Mucosa of gallbladder (tissue), 1 donor: ENCODE data around the gene ANKLE1. TPM values are rescaled to one million over a fixed set of nuclear protein-coding genes. Genes with fewer than 3 reads are reported as not detected.
"Not testable (repeated sequence)": the region's sequence is repeated elsewhere in the genome, so short reads cannot be mapped to it uniquely, and the experiment has no call there.

Experiments
- DNase-seq: peaks from one replicate; pipeline ENCODE4 v3.0.0-alpha.2; 2020; ENCODE audit warnings: low spot score
- total RNA-seq: library from RNA; stranded (reverse); gene quantifications from one replicate; pipeline ENCODE4 v1.2.1, GENCODE V29; 2021
- donor health status: DM: no; HTN: no; CAD: no.

The ANKLE1 gene
- total RNA-seq, 1 donor from 2014 or later: 0.83 TPM

GRCh38 chr19:17246681-17247425, 34.8 kb upstream of the ANKLE1 start:
- peak; percentile 25 for DNase-seq

GRCh38 chr19:17248011-17248776, 33.5 kb upstream of the ANKLE1 start:
- no peak for DNase-seq

GRCh38 chr19:17249887-17250548, 31.7 kb upstream of the ANKLE1 start:
- DNase-seq: no peak

- DNase-seq: no peak
Measured at GRCh38 chr19:17254636-17255035, 27.1 kb upstream of the ANKLE1 start.

- no peak for DNase-seq
Measured at GRCh38 chr19:17255150-17255621, 26.5 kb upstream of the ANKLE1 start.

- no peak for DNase-seq
Measured at GRCh38 chr19:17256130-17256529, 25.6 kb upstream of the ANKLE1 start.

GRCh38 chr19:17259118-17259780, 22.5 kb upstream of the ANKLE1 start:
- DNase-seq: no peak

GRCh38 chr19:17259934-17260333, 21.8 kb upstream of the ANKLE1 start:
- no peak for DNase-seq

- peak; percentile 82 for DNase-seq
Measured at GRCh38 chr19:17260842-17261325, 20.8 kb upstream of the ANKLE1 start.

GRCh38 chr19:17262557-17262956, 19.1 kb upstream of the ANKLE1 start:
- no peak for DNase-seq

GRCh38 chr19:17263712-17264640, 17.7 kb upstream of the ANKLE1 start:
- DNase-seq: no peak

- DNase-seq: peak; percentile 26
Measured at GRCh38 chr19:17264641-17264979, 17.1 kb upstream of the ANKLE1 start, which contains the start of gene USHBP1. Gene USHBP1, minus strand, starts transcription at chr19:17264745. Its CDS starts 446 bp downstream, at chr19:17264299.

GRCh38 chr19:17266026-17266425, 15.7 kb upstream of the ANKLE1 start:
- no peak for DNase-seq

GRCh38 chr19:17266589-17266974, 15.1 kb upstream of the ANKLE1 start:
- DNase-seq: no peak

- peak; percentile 99 for DNase-seq
Measured at GRCh38 chr19:17266975-17267788, 14.5 kb upstream of the ANKLE1 start, which contains the start of gene BABAM1. Gene BABAM1, plus strand, starts transcription at chr19:17267443. Its CDS starts 1,364 bp downstream, at chr19:17268807.

- DNase-seq: no peak
Measured at GRCh38 chr19:17268754-17269153, 12.9 kb upstream of the ANKLE1 start.

- not testable (repeated sequence) for DNase-seq
Measured at GRCh38 chr19:17274892-17275291, 6.8 kb upstream of the ANKLE1 start.

- no peak for DNase-seq
Measured at GRCh38 chr19:17275441-17276175, 6.1 kb upstream of the ANKLE1 start.

- DNase-seq: no peak
Measured at GRCh38 chr19:17279436-17279835, 2.3 kb upstream of the ANKLE1 start.
